Parathyroid adenoma (tissue), 2 donors: ENCODE results near the gene DENND1C.

Experiments
- H2AFZ ChIP-seq: fragments of 300-600 bp; sonication (generic); one replicate; pipeline ENCODE4 v1.7.0; 2017; ENCODE audit warnings: antibody characterized with exemption, mild to moderate bottlenecking
- H3K27ac ChIP-seq: fragments of 300-600 bp; sonication (generic); one replicate; pipeline ENCODE4 v1.7.0; 2017
- H3K27me3 ChIP-seq: fragments of 300-600 bp; sonication (generic); one replicate; pipeline ENCODE4 v1.7.0; 2017; ENCODE audit warnings: low read length; ENCODE audit not compliant: control insufficient read depth, insufficient read depth
- H3K36me3 ChIP-seq: fragments of 300-600 bp; sonication (generic); one replicate; pipeline ENCODE4 v1.7.0; 2017; ENCODE audit warnings: low read length; ENCODE audit not compliant: control insufficient read depth, insufficient read depth
- H3K4me1 ChIP-seq: fragments of 300-600 bp; sonication (generic); one replicate; pipeline ENCODE4 v1.7.0; 2017; ENCODE audit warnings: control low read depth
- H3K4me2 ChIP-seq: fragments of 300-600 bp; sonication (generic); one replicate; pipeline ENCODE4 v1.7.0; 2017; ENCODE audit warnings: low read length
- H3K4me3 ChIP-seq: fragments of 300-600 bp; sonication (generic); one replicate; pipeline ENCODE4 v1.7.0; 2017; ENCODE audit warnings: low read depth, low read length
- H3K79me2 ChIP-seq: fragments of 300-600 bp; sonication (generic); one replicate; pipeline ENCODE4 v1.7.0; 2017; ENCODE audit warnings: control low read depth
- H3K9ac ChIP-seq: fragments of 300-600 bp; sonication (generic); one replicate; pipeline ENCODE4 v1.7.0; 2017; ENCODE audit warnings: mild to moderate bottlenecking
- H3K9me3 ChIP-seq: fragments of 300-600 bp; sonication (generic); one replicate; pipeline ENCODE4 v1.7.0; 2017; ENCODE audit warnings: low read length; ENCODE audit not compliant: control insufficient read depth
- TF ChIP-seq, protein P1 (sequence below): fragments of 300-600 bp; sonication (generic); IDR thresholded peaks from one replicate; pipeline ENCODE4 v1.7.0; 2017; ENCODE audit warnings: antibody characterized with exemption, mild to moderate bottlenecking
- donor health status: primary hyperparathyroidism.

DENND1C gene

DNA sequence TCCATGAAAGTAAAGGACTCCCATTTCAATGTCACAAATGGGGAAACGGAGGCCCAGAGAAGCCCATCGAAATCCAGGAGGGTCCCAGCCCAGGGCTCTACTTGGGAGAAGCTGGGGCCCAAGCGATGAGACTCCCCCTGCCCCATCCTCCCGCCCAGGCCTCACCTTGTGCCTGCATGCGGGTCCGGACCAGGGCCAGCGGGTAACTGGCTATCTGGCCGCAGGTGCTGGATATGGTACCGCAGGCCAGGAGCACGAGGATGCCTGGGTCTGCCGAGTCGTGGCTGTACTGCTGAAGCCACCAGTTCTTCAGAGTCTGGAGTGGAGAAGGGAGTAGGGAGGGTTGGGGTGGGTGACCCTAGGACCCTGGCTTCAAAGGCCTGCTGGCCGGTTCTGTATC lies 37.6 kb downstream of the DENND1C start:
- TF ChIP-seq, protein P1, sequence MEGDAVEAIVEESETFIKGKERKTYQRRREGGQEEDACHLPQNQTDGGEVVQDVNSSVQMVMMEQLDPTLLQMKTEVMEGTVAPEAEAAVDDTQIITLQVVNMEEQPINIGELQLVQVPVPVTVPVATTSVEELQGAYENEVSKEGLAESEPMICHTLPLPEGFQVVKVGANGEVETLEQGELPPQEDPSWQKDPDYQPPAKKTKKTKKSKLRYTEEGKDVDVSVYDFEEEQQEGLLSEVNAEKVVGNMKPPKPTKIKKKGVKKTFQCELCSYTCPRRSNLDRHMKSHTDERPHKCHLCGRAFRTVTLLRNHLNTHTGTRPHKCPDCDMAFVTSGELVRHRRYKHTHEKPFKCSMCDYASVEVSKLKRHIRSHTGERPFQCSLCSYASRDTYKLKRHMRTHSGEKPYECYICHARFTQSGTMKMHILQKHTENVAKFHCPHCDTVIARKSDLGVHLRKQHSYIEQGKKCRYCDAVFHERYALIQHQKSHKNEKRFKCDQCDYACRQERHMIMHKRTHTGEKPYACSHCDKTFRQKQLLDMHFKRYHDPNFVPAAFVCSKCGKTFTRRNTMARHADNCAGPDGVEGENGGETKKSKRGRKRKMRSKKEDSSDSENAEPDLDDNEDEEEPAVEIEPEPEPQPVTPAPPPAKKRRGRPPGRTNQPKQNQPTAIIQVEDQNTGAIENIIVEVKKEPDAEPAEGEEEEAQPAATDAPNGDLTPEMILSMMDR: no peak
- Histone ChIP-seq H3K4me3 (no peak overlapping the region), H3K36me3 (no peaks in the 10 kb centered on the region), H2AFZ (no peak overlapping the region), H3K9ac (no peak overlapping the region), H3K9me3 (no peaks in the 10 kb centered on the region), H3K27me3 (no peaks in the 10 kb centered on the region), H3K27ac (no peak overlapping the region), H3K4me1 (no peaks in the 10 kb centered on the region), H3K4me2 (no peak overlapping the region), H3K79me2 (no peaks in the 10 kb centered on the region)

DNA sequence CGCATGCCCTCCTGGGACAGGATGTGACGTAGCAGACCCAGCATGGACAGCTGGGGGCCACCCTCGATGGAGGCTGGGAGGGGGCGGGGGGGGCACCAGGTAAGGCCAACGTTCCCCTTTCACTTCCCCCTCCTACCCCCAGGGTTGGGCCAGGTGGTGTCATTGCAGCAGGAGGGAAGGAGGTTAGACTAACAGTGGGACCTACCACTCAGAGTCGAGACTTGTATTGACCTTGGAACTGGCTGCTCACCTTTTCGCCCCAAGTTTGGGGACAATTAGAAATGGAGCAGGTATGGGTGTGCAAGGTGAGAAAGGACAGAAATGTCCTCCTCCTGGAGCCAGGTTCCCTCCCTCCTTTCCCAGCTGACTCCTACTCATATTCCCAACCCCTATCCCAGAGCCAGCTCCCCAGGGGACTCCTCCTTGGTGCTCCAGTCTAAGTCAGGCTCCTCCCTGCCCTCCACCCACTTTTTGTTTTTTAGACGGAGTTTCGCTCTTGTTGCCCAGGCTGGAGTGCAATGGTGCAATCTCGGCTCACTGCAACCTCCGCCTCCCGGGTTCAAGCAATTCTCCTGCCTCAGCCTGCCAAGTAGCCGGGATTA lies 39.4 kb downstream of the DENND1C start:
- no peak overlapping the region for H3K9ac ChIP-seq
- no peak overlapping the region for H3K4me2 ChIP-seq
- H3K4me1 ChIP-seq: no peaks in the 10 kb centered on the region
- H3K27ac ChIP-seq: no peak overlapping the region
- H3K36me3 ChIP-seq: no peaks in the 10 kb centered on the region
- TF ChIP-seq, protein P1: no peak
- no peak overlapping the region for H2AFZ ChIP-seq
- no peak overlapping the region for H3K4me3 ChIP-seq
- H3K79me2 ChIP-seq: no peaks in the 10 kb centered on the region
- H3K27me3 ChIP-seq: no peaks in the 10 kb centered on the region
- no peaks in the 10 kb centered on the region for H3K9me3 ChIP-seq

DNA sequence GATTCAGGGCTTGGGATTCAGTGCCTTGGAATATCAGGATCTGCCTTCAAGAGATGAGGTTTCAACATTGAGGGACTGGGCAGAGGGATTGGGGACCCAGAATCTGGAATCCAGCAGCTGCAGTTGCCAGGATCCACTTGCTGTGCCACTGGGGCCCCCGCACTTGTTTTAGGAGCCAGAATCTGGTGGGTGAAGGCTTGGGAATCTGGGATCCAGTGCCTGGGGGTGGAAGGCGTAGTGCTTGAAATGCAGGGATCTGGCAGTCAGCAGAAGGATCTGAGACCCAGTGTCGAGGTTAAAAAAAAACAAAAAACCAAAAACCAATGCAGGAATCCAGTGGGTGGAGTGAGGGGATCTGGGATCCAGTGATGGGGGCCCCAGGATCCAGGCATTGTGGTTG lies 40.7 kb downstream of the DENND1C start:
- H3K9me3 ChIP-seq: no peaks in the 10 kb centered on the region
- H3K4me2 ChIP-seq: no peak overlapping the region
- H3K36me3 ChIP-seq: no peaks in the 10 kb centered on the region
- H3K27ac ChIP-seq: no peak overlapping the region
- no peak overlapping the region for H2AFZ ChIP-seq
- H3K4me1 ChIP-seq: no peaks in the 10 kb centered on the region
- H3K79me2 ChIP-seq: no peaks in the 10 kb centered on the region
- H3K27me3 ChIP-seq: no peaks in the 10 kb centered on the region
- no peak overlapping the region for H3K9ac ChIP-seq
- TF ChIP-seq, protein P1: no peak
- H3K4me3 ChIP-seq: no peak overlapping the region

DNA sequence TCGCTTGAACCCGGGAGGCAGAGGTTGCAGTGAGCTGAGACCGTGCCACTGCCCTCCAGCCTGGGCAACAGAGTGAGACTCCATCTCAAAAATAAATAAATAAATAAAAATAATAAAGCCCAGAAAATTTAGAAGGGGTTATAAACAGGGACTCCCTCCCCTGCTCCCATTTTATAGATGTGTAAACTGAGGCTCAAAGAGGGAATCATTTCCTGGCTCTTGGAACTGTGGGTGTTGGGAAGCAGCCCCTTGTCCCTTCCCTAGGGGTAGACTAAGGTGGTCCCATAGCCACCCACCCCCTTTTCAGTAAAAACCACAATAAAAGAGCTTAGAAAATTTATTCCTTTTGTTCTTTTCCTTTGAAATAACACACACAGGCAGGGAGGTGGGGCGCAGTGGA lies 41.8 kb downstream of the DENND1C start:
- Histone ChIP-seq H3K27me3 (no peaks in the 10 kb centered on the region), H3K4me2 (no peak overlapping the region), H3K9me3 (no peaks in the 10 kb centered on the region), H3K9ac (no peak overlapping the region), H3K79me2 (no peaks in the 10 kb centered on the region), H3K36me3 (no peaks in the 10 kb centered on the region), H3K27ac (no peak overlapping the region), H2AFZ (no peak overlapping the region), H3K4me3 (no peak overlapping the region), H3K4me1 (no peaks in the 10 kb centered on the region)
- TF ChIP-seq, protein P1: no peak

DNA sequence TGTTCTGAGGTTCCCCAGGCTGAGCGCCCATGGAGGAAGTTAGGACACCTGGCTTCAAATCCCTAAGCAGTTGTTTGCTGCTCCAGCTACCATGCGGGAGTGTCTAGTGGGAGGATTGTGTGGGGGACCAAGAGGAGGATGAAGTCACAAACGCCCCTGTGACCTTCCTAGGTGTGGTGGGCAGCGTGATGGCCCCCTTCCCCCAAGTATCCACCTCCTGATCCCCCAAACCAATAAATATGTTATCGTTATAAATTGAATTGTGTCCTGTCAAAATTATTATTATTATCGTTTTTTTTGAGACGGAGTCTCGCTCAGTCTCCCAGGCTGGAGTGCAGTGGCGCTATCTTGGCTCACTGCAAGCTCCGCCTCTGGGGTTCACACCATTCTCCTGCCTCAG lies 47.9 kb downstream of the DENND1C start, which contains the start of gene SLC25A41:
TSS of gene SLC25A41 (minus strand) at position 101 of the 400 bp plus-strand sequence. CDS start at position 31, 70 bp downstream.
- TF ChIP-seq, protein P1: no peak
- H2AFZ ChIP-seq: no peak within 1 kb of the TSS

More for the DNA sequence above, 47.9 kb downstream of the DENND1C start, which contains the start of gene SLC25A41:
- Histone ChIP-seq H3K4me2 (no peak within 1 kb of the TSS), H3K9ac (no peak within 1 kb of the TSS), H3K9me3 (no peaks in the 10 kb centered on the region), H3K79me2 (no peaks in the 10 kb centered on the region), H3K27ac (no peak within 1 kb of the TSS), H3K4me3 (no peak within 1 kb of the TSS), H3K36me3 (no peaks in the 10 kb centered on the region), H3K27me3 (no peaks in the 10 kb centered on the region), H3K4me1 (no peaks in the 10 kb centered on the region)
